Transverse colon (tissue), 4 donors: ENCODE results near the gene PINK1. TPM values are rescaled to one million over a fixed set of nuclear protein-coding genes. Genes with fewer than 3 reads are reported as not detected.

ENCODE experiments used
- DNase-seq: peaks from one replicate; pipeline ENCODE4 v3.0.0-alpha.2; 2019
- H3K27ac ChIP-seq, 4 donors: fragments of 200-600 bp; sonication (generic); 2 replicates each; pipeline ENCODE4 v1.5.1; 2016 to 2018; ENCODE audit warnings: inconsistent platforms in 4 of 4
- H3K27me3 ChIP-seq: fragments of 200-600 bp; sonication (generic); 2 replicates; pipeline ENCODE4 v1.5.1; 2017; ENCODE audit warnings: inconsistent platforms
- H3K36me3 ChIP-seq, 4 donors: fragments of 200-600 bp; sonication (generic); 2 replicates each; pipeline ENCODE4 v1.5.1; 2017 to 2019; ENCODE audit warnings: inconsistent platforms in 4 of 4
- H3K4me1 ChIP-seq, 4 donors: fragments of 200-600 bp; sonication (generic); 2 replicates each; pipeline ENCODE4 v1.5.1; 2017 to 2020; ENCODE audit warnings: inconsistent platforms in 4 of 4
- H3K4me3 ChIP-seq, 4 donors: fragments of 200-600 bp; sonication (generic); 1 replicate in 1 of 4; 2 replicates in 3 of 4; pipeline versions ENCODE4 v1.5.1 to v1.6.1; 2017 to 2019; ENCODE audit warnings: inconsistent platforms in 4 of 4
- H3K9me3 ChIP-seq, 2 donors: fragments of 200-600 bp; sonication (generic); 2 replicates each; pipeline ENCODE4 v1.5.1; 2017 to 2019; ENCODE audit warnings: inconsistent platforms in 2 of 2
- CTCF ChIP-seq, 5 experiments: fragments of 200-600 bp in 3 of 5; fragments of 450-650 bp in 2 of 5; sonication (generic) in 3 of 5; IDR thresholded peaks; 1 replicate in 2 of 5; 2 replicates in 3 of 5; pipeline ENCODE4 v1.5.1; 2016 to 2017; ENCODE audit warnings: antibody characterized with exemption in 5 of 5, inconsistent platforms in 3 of 5, mild to moderate bottlenecking in 2 of 5, moderate library complexity in 1 of 5
- EP300 ChIP-seq: sonication (generic); formaldehyde crosslinking; IDR thresholded peaks from one replicate; pipeline ENCODE4 v1.6.1; 2017; ENCODE audit warnings: antibody characterized with exemption, low read depth
- POLR2A ChIP-seq: fragments of 450-650 bp; IDR thresholded peaks from one replicate; pipeline ENCODE4 v1.6.1; 2016; ENCODE audit warnings: antibody characterized with exemption, mild to moderate bottlenecking, moderate library complexity
- POLR2AphosphoS5 ChIP-seq, 3 donors: sonication (generic); formaldehyde crosslinking; IDR thresholded peaks; one replicate each; pipeline ENCODE4 v1.6.1; 2016; ENCODE audit warnings: antibody characterized with exemption in 3 of 3
- WGBS, 2 donors: methylation state at CpG; one replicate each; pipeline ENCODE4 v1.1.5; 2018; ENCODE audit warnings: low coverage in 1 of 2; 5-methylcytosine and 5-hydroxymethylcytosine counted together
- in situ Hi-C, 4 donors: fragments of 200-750 bp; cut with MboI; loops; one replicate each; pipeline versions ENCODE4 v1.15.0 to v1.15.1; 2017; ENCODE audit warnings: low sequenced_read_pairs in 3 of 4, low pct_ligation_motif_present in 1 of 4, low pct_unique_long_range_greater_than_20kb in 1 of 4
- intact Hi-C: fragments of 100-400 bp; cut with DNase I; formaldehyde crosslinking; loops from one replicate; pipeline ENCODE4 v1.15.1; 2023; ENCODE audit warnings: low total_unique reads
- total RNA-seq, 4 donors: library from RNA; depleted of rRNA; stranded (reverse); fragments of >200 nt; gene quantifications; one replicate each; pipeline ENCODE4 v1.1.0, GENCODE V29; 2016

The PINK1 gene
- total RNA-seq, 4 donors from 2014 or later = 122 to 235 (median 192) TPM

GRCh38 chr1:20684050-20684620 lies 50.9 kb downstream of the PINK1 start:
- in situ Hi-C loops = loop anchor here in 2 of 4 donors (25.0 kb wide), 2 partner anchors 503 to 528 kb away; partner anchors contain the start of gene EIF4G3 (in 1 of the 2)
- TF ChIP-seq POLR2A = no peak
- no peak for TF ChIP-seq CTCF (IDR thresholded peaks at IDR 0.05)

GRCh38 chr1:20684651-20685050 lies 51.4 kb downstream of the PINK1 start:
- Histone ChIP-seq H3K36me3 (no peaks in the 10 kb centered on the region), H3K27me3 (no peaks in the 10 kb centered on the region), H3K4me1 (no peaks in the 10 kb centered on the region), H3K9me3 (no peaks in the 10 kb centered on the region), H3K27ac (peak overlapping the region in 3 of 4 donors; percentile 28 to 58 (median 36)), H3K4me3 (no peak overlapping the region)
- DNase-seq = no peak
- TF ChIP-seq CTCF (IDR thresholded peaks at IDR 0.05) = no peak
- no peak for TF ChIP-seq POLR2AphosphoS5 (IDR thresholded peaks at IDR 0.05)
- in situ Hi-C loops = loop anchor here in 2 of 4 donors (25.0 kb wide), 2 partner anchors 503 to 528 kb away; partner anchors contain the start of gene EIF4G3 (in 1 of the 2)
- 91% methylated on average over 12 of the region's 14 CpGs; no CpG with 5 or more reads in 1 of the 2 donors for WGBS, 2 donors
- intact Hi-C loops = loop anchor here (2.0 kb wide), 1 partner anchor 22 kb away; no protein-coding TSS in a partner anchor

More at GRCh38 chr1:20684050-20684620, 50.9 kb downstream of the PINK1 start:
- intact Hi-C loops = loop anchor here (2.0 kb wide), 1 partner anchor 23 kb away; no protein-coding TSS in a partner anchor
- no peaks in the 10 kb centered on the region for H3K27me3 ChIP-seq
- H3K9me3 ChIP-seq = no peaks in the 10 kb centered on the region
- H3K4me1 ChIP-seq = no peaks in the 10 kb centered on the region
- no peak for DNase-seq
- peak overlapping the region in 2 of 4 donors; percentile 28 to 58 for H3K27ac ChIP-seq
- 71% methylated on average over 13 of the region's 13 CpGs; no CpG with 5 or more reads in 1 of the 2 donors for WGBS, 2 donors
- H3K4me3 ChIP-seq = no peak overlapping the region
- no peaks in the 10 kb centered on the region for H3K36me3 ChIP-seq

- 86 to 87% methylated on average over 7 to 20 of the region's 21 CpGs for WGBS, 2 donors
- Histone ChIP-seq H3K9me3 (no peaks in the 10 kb centered on the region), H3K27ac (peak overlapping the region; percentile 28 to 58 (median 40)), H3K36me3 (no peaks in the 10 kb centered on the region), H3K4me1 (no peaks in the 10 kb centered on the region), H3K27me3 (no peaks in the 10 kb centered on the region), H3K4me3 (no peak overlapping the region)
- intact Hi-C loops (loop anchor here (2.0 kb wide), 1 partner anchor 22 kb away; no protein-coding TSS in a partner anchor), in situ Hi-C loops (loop anchor here in 2 of 4 donors (25.0 kb wide), 2 partner anchors 502 to 527 kb away; partner anchors contain the start of gene EIF4G3 (in 1 of the 2))
- TF ChIP-seq CTCF (IDR thresholded peaks at IDR 0.05) = no peak
- TF ChIP-seq POLR2A = no peak
- no peak for TF ChIP-seq POLR2AphosphoS5 (IDR thresholded peaks at IDR 0.05)
- TF ChIP-seq EP300 = no peak
- no peak for DNase-seq
These were observed 51.9 kb downstream of the PINK1 start for GRCh38 chr1:20685099-20685662.

- peak overlapping the region in 3 of 4 donors; percentile 22 to 58 (median 43) for H3K27ac ChIP-seq
- intact Hi-C loops = loop anchor here (2.0 kb wide), 1 partner anchor 21 kb away; no protein-coding TSS in a partner anchor
- H3K9me3 ChIP-seq = no peaks in the 10 kb centered on the region
- DNase-seq = no peak
- in situ Hi-C loops = loop anchor here in 2 of 4 donors (25.0 kb wide), 2 partner anchors 502 to 527 kb away; partner anchors contain the start of gene EIF4G3 (in 1 of the 2)
- no peaks in the 10 kb centered on the region for H3K4me1 ChIP-seq
- 84% methylated on average over 12 of the region's 12 CpGs; no CpG with 5 or more reads in 1 of the 2 donors for WGBS, 2 donors
- no peak overlapping the region for H3K4me3 ChIP-seq
- no peaks in the 10 kb centered on the region for H3K36me3 ChIP-seq
- no peak for TF ChIP-seq POLR2AphosphoS5 (IDR thresholded peaks at IDR 0.05)
- TF ChIP-seq POLR2A = no peak
- no peak for TF ChIP-seq EP300
- TF ChIP-seq CTCF (IDR thresholded peaks at IDR 0.05) = no peak
- H3K27me3 ChIP-seq = no peaks in the 10 kb centered on the region
These were observed 52.5 kb downstream of the PINK1 start for GRCh38 chr1:20685741-20686140.
